GM23338 (cell line): ENCODE data around the gene CNNM2. TPM values are rescaled to one million over a fixed set of nuclear protein-coding genes. Genes with fewer than 3 reads are reported as not detected.

Experiments
- ATAC-seq: fragments of 200-7000 bp; cut with Tn5 transposase; 3 replicates; pipeline ENCODE4 v1.9.1; 2020
- DNase-seq: peaks from one replicate; pipeline ENCODE4 v3.0.0-alpha.2; 2015; ENCODE audit warnings: low spot score
- H2AFZ ChIP-seq: fragments of 200-600 bp; sonication (generic); 2 replicates; pipeline ENCODE4 v1.8.0; 2016; ENCODE audit warnings: antibody characterized with exemption, mild to moderate bottlenecking, moderate library complexity
- H3F3A ChIP-seq: fragments of 200-600 bp; sonication (generic); replicated peaks from 2 replicates; pipeline ENCODE4 v1.8.0; 2017; ENCODE audit warnings: antibody characterized with exemption, mixed run types, low read depth
- H3K27ac ChIP-seq: fragments of 200-600 bp; sonication (generic); 2 replicates; pipeline ENCODE4 v1.6.1; 2016; ENCODE audit warnings: low read depth
- H3K27me3 ChIP-seq: fragments of 200-600 bp; sonication (generic); 2 replicates; pipeline ENCODE4 v1.8.0; 2016; ENCODE audit warnings: mild to moderate bottlenecking, mixed run types, moderate library complexity; ENCODE audit not compliant: insufficient read depth
- H3K36me3 ChIP-seq: fragments of 200-600 bp; sonication (generic); 2 replicates; pipeline ENCODE4 v1.8.0; 2016; ENCODE audit warnings: mild to moderate bottlenecking; ENCODE audit not compliant: insufficient read depth
- H3K4me1 ChIP-seq: fragments of 200-600 bp; sonication (generic); 2 replicates; pipeline ENCODE4 v1.8.0; 2016; ENCODE audit warnings: mild to moderate bottlenecking, moderate library complexity; ENCODE audit not compliant: insufficient read depth
- H3K4me2 ChIP-seq: fragments of 200-600 bp; sonication (generic); 2 replicates; pipeline ENCODE4 v1.7.1; 2017; ENCODE audit warnings: mixed run types
- H3K4me3 ChIP-seq: fragments of 200-600 bp; sonication (generic); 2 replicates; pipeline ENCODE4 v1.6.1; 2016; ENCODE audit warnings: mixed run types
- H3K79me2 ChIP-seq: fragments of 200-600 bp; sonication (generic); replicated peaks from 2 replicates; pipeline ENCODE4 v1.8.0; 2017; ENCODE audit warnings: mild to moderate bottlenecking; ENCODE audit not compliant: insufficient read depth
- H3K9me2 ChIP-seq: fragments of 200-600 bp; sonication (generic); 2 replicates; pipeline ENCODE4 v1.8.0; 2017; ENCODE audit not compliant: insufficient read depth
- H4K20me1 ChIP-seq: fragments of 200-600 bp; sonication (generic); replicated peaks from 2 replicates; pipeline ENCODE4 v1.8.0; 2017; ENCODE audit warnings: mild to moderate bottlenecking; ENCODE audit not compliant: insufficient read depth
- H3K27ac Mint-ChIP-seq: 2 replicates; pipeline ENCODE4 v1.8.0; 2020; ENCODE audit warnings: inconsistent platforms, mild to moderate bottlenecking, moderate library complexity, mixed read lengths
- H3K27me3 Mint-ChIP-seq: 3 replicates; pipeline ENCODE4 v1.8.0; 2022; ENCODE audit warnings: low read depth, mild to moderate bottlenecking, moderate library complexity, mixed read lengths, inconsistent platforms; ENCODE audit not compliant: insufficient read depth, poor library complexity
- H3K36me3 Mint-ChIP-seq: 3 replicates; pipeline ENCODE4 v1.8.0; 2021; ENCODE audit warnings: low read depth, mild to moderate bottlenecking, inconsistent platforms, moderate library complexity, mixed read lengths
- H3K4me1 Mint-ChIP-seq: 3 replicates; pipeline ENCODE4 v1.8.0; 2020; ENCODE audit warnings: mild to moderate bottlenecking, inconsistent platforms, mixed read lengths
- H3K4me3 Mint-ChIP-seq: 3 replicates; pipeline ENCODE4 v1.8.0; 2021; ENCODE audit warnings: moderate library complexity, mild to moderate bottlenecking, inconsistent platforms, mixed read lengths
- H3K9me3 Mint-ChIP-seq: 3 replicates; pipeline ENCODE4 v1.8.0; 2020; ENCODE audit warnings: moderate library complexity, mild to moderate bottlenecking, inconsistent platforms, mixed read lengths
- CREB1 ChIP-seq: fragments of 250-450 bp; sonication (Bioruptor Pico); IDR thresholded peaks from 2 replicates; pipeline ENCODE4 v1.5.0; 2020; ENCODE audit warnings: low read depth, mild to moderate bottlenecking, moderate library complexity
- EZH2 ChIP-seq: fragments of 200-600 bp; sonication (generic); IDR thresholded peaks from one replicate; pipeline ENCODE4 v1.8.0; 2017; ENCODE audit warnings: antibody characterized with exemption, mild to moderate bottlenecking, low read depth; ENCODE audit not compliant: unreplicated experiment
- EZH2phosphoT487 ChIP-seq: fragments of 200-600 bp; sonication (generic); IDR thresholded peaks from one replicate; pipeline ENCODE4 v1.8.1; 2018; ENCODE audit warnings: antibody characterized with exemption; ENCODE audit not compliant: unreplicated experiment
- NANOG ChIP-seq: IDR thresholded peaks from 2 replicates; pipeline ENCODE4 v1.6.1; 2016; ENCODE audit warnings: antibody characterized with exemption, borderline replicate concordance
- POLR2AphosphoS5 ChIP-seq: IDR thresholded peaks from 2 replicates; pipeline ENCODE4 v1.6.1; 2016; ENCODE audit warnings: antibody characterized with exemption, low read depth
- STAT1 ChIP-seq: IDR thresholded peaks from one replicate; pipeline ENCODE4 v1.6.1; 2016; ENCODE audit warnings: antibody characterized with exemption; ENCODE audit not compliant: unreplicated experiment
- ZNF114 ChIP-seq: fragments of 250-450 bp; sonication (Bioruptor Pico); IDR thresholded peaks from 2 replicates; pipeline ENCODE4 v1.5.0; 2020; ENCODE audit warnings: mild to moderate bottlenecking, moderate library complexity
- ZNF331 ChIP-seq: fragments of 250-450 bp; sonication (Bioruptor Pico); IDR thresholded peaks from 2 replicates; pipeline ENCODE4 v1.5.0; 2020; ENCODE audit warnings: low read depth, mild to moderate bottlenecking, moderate library complexity
- polyA plus RNA-seq: library from polyadenylated mRNA; unstranded; fragments of >200 nt; fragmentation: Nextera tagmentation; extraction: Ambion mirVana; gene quantifications from 2 replicates; pipeline ENCODE4 v1.2.1, GENCODE V29; 2016
- total RNA-seq: library from RNA; depleted of rRNA; stranded (reverse); fragments of >200 nt; shearing (Covaris generic); gene quantifications from 2 replicates; pipeline ENCODE4 v1.2.3, GENCODE V29; 2014
- TF ChIP-seq, protein P1 (sequence below), 2 experiments: fragments of 200-600 bp in 1 of 2; sonication (generic) in 1 of 2; conservative IDR thresholded peaks; 2 replicates each; pipeline versions ENCODE4 v1.5.1 to v1.6.1; 2016 to 2017; ENCODE audit warnings: antibody characterized with exemption in 2 of 2, low read depth in 2 of 2, mild to moderate bottlenecking in 2 of 2, moderate library complexity in 1 of 2
- TF ChIP-seq, protein P2 (sequence below): fragments of 250-450 bp; sonication (Bioruptor Pico); IDR thresholded peaks from 2 replicates; pipeline ENCODE4 v1.5.0; 2020; ENCODE audit warnings: mild to moderate bottlenecking, moderate library complexity

Gene CNNM2
- total and polyA plus RNA-seq, 2 experiments from 2014 or later = 4.5 to 31.3 TPM

DNA sequence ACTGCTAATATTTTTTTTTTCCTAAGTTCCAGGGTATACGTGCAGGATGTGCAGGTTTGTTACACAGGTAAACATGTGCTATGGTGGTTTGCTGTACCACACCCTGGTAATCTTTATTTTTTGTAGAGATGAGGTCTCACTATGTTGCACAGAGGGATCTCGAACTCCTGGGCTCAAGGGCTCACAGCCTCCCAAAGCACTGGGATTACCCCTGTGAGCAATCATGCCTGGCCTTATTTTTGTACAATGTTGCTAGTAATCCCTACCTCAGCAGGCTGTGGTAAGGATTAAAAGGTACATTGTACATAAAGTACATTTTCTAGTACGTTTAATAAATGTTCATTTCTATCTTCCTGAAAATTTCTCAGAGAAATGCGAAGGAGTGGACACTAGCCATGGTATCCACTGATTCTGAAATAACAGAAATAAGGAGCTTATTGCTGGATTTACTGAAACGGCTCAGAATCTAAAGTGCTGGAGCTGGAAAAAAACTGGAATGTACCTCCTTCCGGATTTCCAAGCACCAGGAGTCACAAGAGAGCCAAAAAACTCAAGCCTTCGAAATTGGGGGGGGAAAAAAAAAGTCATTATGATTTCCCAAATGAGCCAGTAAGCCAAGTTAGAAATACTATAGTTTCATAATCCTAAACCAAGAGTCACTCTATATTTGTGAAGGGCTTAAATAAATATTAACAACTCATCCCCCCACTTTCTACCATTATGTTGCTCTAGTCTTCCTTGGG lies 205.4 kb downstream of the CNNM2 start:
- Mint-ChIP-seq H3K27me3 (peaks cover 1% of the 10 kb centered on the region), H3K9me3 (peaks cover 9% of the 10 kb centered on the region), H3K4me1 (peaks cover 6% of the 10 kb centered on the region; the same call in 2 of the 3 replicates), H3K4me3 (no peak overlapping the region), H3K27ac (no peak overlapping the region), H3K36me3 (peaks cover 13% of the 10 kb centered on the region)
- H3K36me3 ChIP-seq = no peaks in the 10 kb centered on the region; the same call in 1 of the 2 replicates
- peak overlapping the region; percentile 67; the same call in 1 of the 2 replicates for H3K27ac ChIP-seq
- 0 out of 2 replicates have a peak, but pooled peaks cover 10% of the 10 kb centered on the region for H3K4me1 ChIP-seq
- peaks cover 5% of the 10 kb centered on the region; the same call in 1 of the 2 replicates for H3K79me2 ChIP-seq
- H3K9me2 ChIP-seq = no peaks in the 10 kb centered on the region
- no peaks in the 10 kb centered on the region for H3K27me3 ChIP-seq
- no peak overlapping the region for H2AFZ ChIP-seq
- no peak for TF ChIP-seq EZH2phosphoT487
- TF ChIP-seq NANOG = no peak
- TF ChIP-seq STAT1 = no peak
- no peak for TF ChIP-seq CREB1
- TF ChIP-seq EZH2 = no peak
- no peak for TF ChIP-seq ZNF114 (CRISPR knock-in tag)
- TF ChIP-seq, protein P1, sequence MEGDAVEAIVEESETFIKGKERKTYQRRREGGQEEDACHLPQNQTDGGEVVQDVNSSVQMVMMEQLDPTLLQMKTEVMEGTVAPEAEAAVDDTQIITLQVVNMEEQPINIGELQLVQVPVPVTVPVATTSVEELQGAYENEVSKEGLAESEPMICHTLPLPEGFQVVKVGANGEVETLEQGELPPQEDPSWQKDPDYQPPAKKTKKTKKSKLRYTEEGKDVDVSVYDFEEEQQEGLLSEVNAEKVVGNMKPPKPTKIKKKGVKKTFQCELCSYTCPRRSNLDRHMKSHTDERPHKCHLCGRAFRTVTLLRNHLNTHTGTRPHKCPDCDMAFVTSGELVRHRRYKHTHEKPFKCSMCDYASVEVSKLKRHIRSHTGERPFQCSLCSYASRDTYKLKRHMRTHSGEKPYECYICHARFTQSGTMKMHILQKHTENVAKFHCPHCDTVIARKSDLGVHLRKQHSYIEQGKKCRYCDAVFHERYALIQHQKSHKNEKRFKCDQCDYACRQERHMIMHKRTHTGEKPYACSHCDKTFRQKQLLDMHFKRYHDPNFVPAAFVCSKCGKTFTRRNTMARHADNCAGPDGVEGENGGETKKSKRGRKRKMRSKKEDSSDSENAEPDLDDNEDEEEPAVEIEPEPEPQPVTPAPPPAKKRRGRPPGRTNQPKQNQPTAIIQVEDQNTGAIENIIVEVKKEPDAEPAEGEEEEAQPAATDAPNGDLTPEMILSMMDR (conservative IDR thresholded peaks at IDR 0.05; ENCODE audit: low read depth in 2 of 2) = no peak
- TF ChIP-seq, protein P2, sequence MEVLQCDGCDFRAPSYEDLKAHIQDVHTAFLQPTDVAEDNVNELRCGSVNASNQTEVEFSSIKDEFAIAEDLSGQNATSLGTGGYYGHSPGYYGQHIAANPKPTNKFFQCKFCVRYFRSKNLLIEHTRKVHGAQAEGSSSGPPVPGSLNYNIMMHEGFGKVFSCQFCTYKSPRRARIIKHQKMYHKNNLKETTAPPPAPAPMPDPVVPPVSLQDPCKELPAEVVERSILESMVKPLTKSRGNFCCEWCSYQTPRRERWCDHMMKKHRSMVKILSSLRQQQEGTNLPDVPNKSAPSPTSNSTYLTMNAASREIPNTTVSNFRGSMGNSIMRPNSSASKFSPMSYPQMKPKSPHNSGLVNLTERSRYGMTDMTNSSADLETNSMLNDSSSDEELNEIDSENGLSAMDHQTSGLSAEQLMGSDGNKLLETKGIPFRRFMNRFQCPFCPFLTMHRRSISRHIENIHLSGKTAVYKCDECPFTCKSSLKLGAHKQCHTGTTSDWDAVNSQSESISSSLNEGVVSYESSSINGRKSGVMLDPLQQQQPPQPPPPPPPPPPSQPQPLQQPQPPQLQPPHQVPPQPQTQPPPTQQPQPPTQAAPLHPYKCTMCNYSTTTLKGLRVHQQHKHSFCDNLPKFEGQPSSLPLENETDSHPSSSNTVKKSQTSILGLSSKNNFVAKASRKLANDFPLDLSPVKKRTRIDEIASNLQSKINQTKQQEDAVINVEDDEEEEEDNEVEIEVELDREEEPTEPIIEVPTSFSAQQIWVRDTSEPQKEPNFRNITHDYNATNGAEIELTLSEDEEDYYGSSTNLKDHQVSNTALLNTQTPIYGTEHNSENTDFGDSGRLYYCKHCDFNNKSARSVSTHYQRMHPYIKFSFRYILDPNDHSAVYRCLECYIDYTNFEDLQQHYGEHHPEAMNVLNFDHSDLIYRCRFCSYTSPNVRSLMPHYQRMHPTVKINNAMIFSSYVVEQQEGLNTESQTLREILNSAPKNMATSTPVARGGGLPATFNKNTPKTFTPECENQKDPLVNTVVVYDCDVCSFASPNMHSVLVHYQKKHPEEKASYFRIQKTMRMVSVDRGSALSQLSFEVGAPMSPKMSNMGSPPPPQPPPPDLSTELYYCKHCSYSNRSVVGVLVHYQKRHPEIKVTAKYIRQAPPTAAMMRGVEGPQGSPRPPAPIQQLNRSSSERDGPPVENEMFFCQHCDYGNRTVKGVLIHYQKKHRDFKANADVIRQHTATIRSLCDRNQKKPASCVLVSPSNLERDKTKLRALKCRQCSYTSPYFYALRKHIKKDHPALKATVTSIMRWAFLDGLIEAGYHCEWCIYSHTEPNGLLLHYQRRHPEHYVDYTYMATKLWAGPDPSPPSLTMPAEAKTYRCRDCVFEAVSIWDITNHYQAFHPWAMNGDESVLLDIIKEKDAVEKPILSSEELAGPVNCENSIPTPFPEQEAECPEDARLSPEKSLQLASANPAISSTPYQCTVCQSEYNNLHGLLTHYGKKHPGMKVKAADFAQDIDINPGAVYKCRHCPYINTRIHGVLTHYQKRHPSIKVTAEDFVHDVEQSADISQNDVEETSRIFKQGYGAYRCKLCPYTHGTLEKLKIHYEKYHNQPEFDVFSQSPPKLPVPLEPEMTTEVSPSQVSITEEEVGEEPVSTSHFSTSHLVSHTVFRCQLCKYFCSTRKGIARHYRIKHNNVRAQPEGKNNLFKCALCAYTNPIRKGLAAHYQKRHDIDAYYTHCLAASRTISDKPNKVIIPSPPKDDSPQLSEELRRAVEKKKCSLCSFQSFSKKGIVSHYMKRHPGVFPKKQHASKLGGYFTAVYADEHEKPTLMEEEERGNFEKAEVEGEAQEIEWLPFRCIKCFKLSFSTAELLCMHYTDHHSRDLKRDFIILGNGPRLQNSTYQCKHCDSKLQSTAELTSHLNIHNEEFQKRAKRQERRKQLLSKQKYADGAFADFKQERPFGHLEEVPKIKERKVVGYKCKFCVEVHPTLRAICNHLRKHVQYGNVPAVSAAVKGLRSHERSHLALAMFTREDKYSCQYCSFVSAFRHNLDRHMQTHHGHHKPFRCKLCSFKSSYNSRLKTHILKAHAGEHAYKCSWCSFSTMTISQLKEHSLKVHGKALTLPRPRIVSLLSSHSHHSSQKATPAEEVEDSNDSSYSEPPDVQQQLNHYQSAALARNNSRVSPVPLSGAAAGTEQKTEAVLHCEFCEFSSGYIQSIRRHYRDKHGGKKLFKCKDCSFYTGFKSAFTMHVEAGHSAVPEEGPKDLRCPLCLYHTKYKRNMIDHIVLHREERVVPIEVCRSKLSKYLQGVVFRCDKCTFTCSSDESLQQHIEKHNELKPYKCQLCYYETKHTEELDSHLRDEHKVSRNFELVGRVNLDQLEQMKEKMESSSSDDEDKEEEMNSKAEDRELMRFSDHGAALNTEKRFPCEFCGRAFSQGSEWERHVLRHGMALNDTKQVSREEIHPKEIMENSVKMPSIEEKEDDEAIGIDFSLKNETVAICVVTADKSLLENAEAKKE (CRISPR knock-in tag) = no peak
- no peak for TF ChIP-seq POLR2AphosphoS5
- no peak for TF ChIP-seq ZNF331 (CRISPR knock-in tag)
- ATAC-seq (no peak), DNase-seq (no peak)
- H3K4me3 ChIP-seq = no peak overlapping the region
- no peak overlapping the region for H3K4me2 ChIP-seq
- H4K20me1 ChIP-seq = peaks cover 14% of the 10 kb centered on the region
- H3F3A ChIP-seq = no peaks in the 10 kb centered on the region
